ENCODE data around the gene PANK1.

The PANK1 gene

GRCh38 chr10:89556600-89556999 lies 88.4 kb downstream of the PANK1 start:
- WGBS, 2 donors (ENCODE audit: extremely low coverage in 2 of 2, insufficient read length in 2 of 2, insufficient replicate concordance in 1 of 2), result no CpG with 5 or more reads among the region's 1 CpG
- H3K4me1 ChIP-seq (ENCODE audit: control insufficient read depth in 2 of 2, insufficient read depth in 1 of 2, low read depth in 1 of 2, low read length in 2 of 2), result no peaks in the 10 kb centered on the region
- no peaks in the 10 kb centered on the region for H3K9me3 ChIP-seq (replicated peaks in 1 of 2; ENCODE audit: control insufficient read depth in 2 of 2, insufficient read depth in 1 of 2, low read depth in 1 of 2, low read length in 2 of 2)
- H3K79me1 ChIP-seq (ENCODE audit: low read depth, low read length), result no peaks in the 10 kb centered on the region
- DNase-seq (ENCODE audit: low spot score), result no peak
- H2AFZ ChIP-seq (ENCODE audit: low read length), result no peak overlapping the region
- no peak overlapping the region for H2BK15ac ChIP-seq (ENCODE audit: low read length)
- H2BK120ac ChIP-seq (ENCODE audit: low read depth, low read length), result no peak overlapping the region
- no peak overlapping the region for H3K9ac ChIP-seq (ENCODE audit: low read depth, low read length, poor library complexity)
- no peaks in the 10 kb centered on the region for H3K36me3 ChIP-seq (replicated peaks in 1 of 2; ENCODE audit: control insufficient read depth in 2 of 2, insufficient read depth in 2 of 2, low read length in 2 of 2)
- peaks cover 0 to 4% (median 0%) of the 10 kb centered on the region in 3 experiments for H3K27me3 ChIP-seq (ENCODE audit: control insufficient read depth in 3 of 3, insufficient read depth in 3 of 3, low read depth in 1 of 3, low read length in 3 of 3)
- H3K18ac ChIP-seq (ENCODE audit: low read length), result no peak overlapping the region
- H4K8ac ChIP-seq (ENCODE audit: low read depth, low read length), result no peak overlapping the region
- no peak overlapping the region for H3K14ac ChIP-seq (ENCODE audit: low read length)
- H3K4me3 ChIP-seq (ENCODE audit: low read length in 2 of 2), result no peak overlapping the region
- no peak overlapping the region for H3K23ac ChIP-seq (ENCODE audit: low read depth, low read length, poor library complexity)
- H3K4ac ChIP-seq (ENCODE audit: low read length), result no peak overlapping the region
- H3K27ac ChIP-seq (replicated peaks; ENCODE audit: low read length), result no peak overlapping the region
- no peak overlapping the region for H2AK5ac ChIP-seq (ENCODE audit: low read depth, low read length)
- no peak overlapping the region for H2BK5ac ChIP-seq (ENCODE audit: low read length)
- no peak overlapping the region for H2BK12ac ChIP-seq (ENCODE audit: low read length)
- H3K4me2 ChIP-seq (ENCODE audit: insufficient read depth, low read length, poor library complexity, severe bottlenecking), result no peak overlapping the region
- H4K91ac ChIP-seq (ENCODE audit: low read depth, low read length, poor library complexity), result no peak overlapping the region

GRCh38 chr10:89555688-89556445 lies 89.2 kb downstream of the PANK1 start:
- H4K8ac ChIP-seq (ENCODE audit: low read depth, low read length), result no peak overlapping the region
- no peaks in the 10 kb centered on the region for H3K79me1 ChIP-seq (ENCODE audit: low read depth, low read length)
- no peak overlapping the region for H2BK120ac ChIP-seq (ENCODE audit: low read depth, low read length)
- H2AFZ ChIP-seq (ENCODE audit: low read length), result no peak overlapping the region
- H3K14ac ChIP-seq (ENCODE audit: low read length), result no peak overlapping the region
- WGBS, 2 donors (ENCODE audit: extremely low coverage in 2 of 2, insufficient read length in 2 of 2, insufficient replicate concordance in 1 of 2), result no CpG with 5 or more reads among the region's 7 CpGs
- H4K91ac ChIP-seq (ENCODE audit: low read depth, low read length, poor library complexity), result no peak overlapping the region
- no peak overlapping the region for H3K27ac ChIP-seq (replicated peaks; ENCODE audit: low read length)
- no peak overlapping the region for H3K4me2 ChIP-seq (ENCODE audit: insufficient read depth, low read length, poor library complexity, severe bottlenecking)
- H2BK5ac ChIP-seq (ENCODE audit: low read length), result no peak overlapping the region
- H3K4me1 ChIP-seq (ENCODE audit: control insufficient read depth in 2 of 2, insufficient read depth in 1 of 2, low read depth in 1 of 2, low read length in 2 of 2), result no peaks in the 10 kb centered on the region
- peaks cover 0 to 4% (median 0%) of the 10 kb centered on the region in 3 experiments for H3K27me3 ChIP-seq (ENCODE audit: control insufficient read depth in 3 of 3, insufficient read depth in 3 of 3, low read depth in 1 of 3, low read length in 3 of 3)
- no peak overlapping the region for H2BK12ac ChIP-seq (ENCODE audit: low read length)
- H3K36me3 ChIP-seq (replicated peaks in 1 of 2; ENCODE audit: control insufficient read depth in 2 of 2, insufficient read depth in 2 of 2, low read length in 2 of 2), result no peaks in the 10 kb centered on the region
- H3K18ac ChIP-seq (ENCODE audit: low read length), result no peak overlapping the region
- no peak overlapping the region for H3K4ac ChIP-seq (ENCODE audit: low read length)
- no peak overlapping the region for H3K9ac ChIP-seq (ENCODE audit: low read depth, low read length, poor library complexity)
- no peak overlapping the region for H3K4me3 ChIP-seq (ENCODE audit: low read length in 2 of 2)
- H2BK15ac ChIP-seq (ENCODE audit: low read length), result no peak overlapping the region
- no peak for DNase-seq (ENCODE audit: low spot score)
- no peak overlapping the region for H3K23ac ChIP-seq (ENCODE audit: low read depth, low read length, poor library complexity)
- H3K9me3 ChIP-seq (replicated peaks in 1 of 2; ENCODE audit: control insufficient read depth in 2 of 2, insufficient read depth in 1 of 2, low read depth in 1 of 2, low read length in 2 of 2), result no peaks in the 10 kb centered on the region
- H2AK5ac ChIP-seq (ENCODE audit: low read depth, low read length), result no peak overlapping the region

GRCh38 chr10:89554433-89554832 lies 90.6 kb downstream of the PANK1 start:
- DNase-seq (ENCODE audit: low spot score), result no peak
- Histone ChIP-seq H3K27ac (replicated peaks; ENCODE audit: low read length) (no peak overlapping the region), H3K4me2 (ENCODE audit: insufficient read depth, low read length, poor library complexity, severe bottlenecking) (no peak overlapping the region), H2BK15ac (ENCODE audit: low read length) (no peak overlapping the region), H3K4me1 (ENCODE audit: control insufficient read depth in 2 of 2, insufficient read depth in 1 of 2, low read depth in 1 of 2, low read length in 2 of 2) (no peaks in the 10 kb centered on the region), H2BK12ac (ENCODE audit: low read length) (no peak overlapping the region), H3K9me3 (replicated peaks in 1 of 2; ENCODE audit: control insufficient read depth in 2 of 2, insufficient read depth in 1 of 2, low read depth in 1 of 2, low read length in 2 of 2) (no peaks in the 10 kb centered on the region), H2BK5ac (ENCODE audit: low read length) (no peak overlapping the region), H3K4ac (ENCODE audit: low read length) (no peak overlapping the region), H3K14ac (ENCODE audit: low read length) (no peak overlapping the region), H2BK120ac (ENCODE audit: low read depth, low read length) (no peak overlapping the region), H3K36me3 (replicated peaks in 1 of 2; ENCODE audit: control insufficient read depth in 2 of 2, insufficient read depth in 2 of 2, low read length in 2 of 2) (no peaks in the 10 kb centered on the region), H3K4me3 (ENCODE audit: low read length in 2 of 2) (no peak overlapping the region), H3K23ac (ENCODE audit: low read depth, low read length, poor library complexity) (no peak overlapping the region), H4K91ac (ENCODE audit: low read depth, low read length, poor library complexity) (no peak overlapping the region), H3K18ac (ENCODE audit: low read length) (no peak overlapping the region), H3K9ac (ENCODE audit: low read depth, low read length, poor library complexity) (no peak overlapping the region), H4K8ac (ENCODE audit: low read depth, low read length) (no peak overlapping the region), H3K79me1 (ENCODE audit: low read depth, low read length) (no peaks in the 10 kb centered on the region), H2AK5ac (ENCODE audit: low read depth, low read length) (no peak overlapping the region), H3K27me3 (ENCODE audit: control insufficient read depth in 3 of 3, insufficient read depth in 3 of 3, low read depth in 1 of 3, low read length in 3 of 3) (peaks cover 0 to 4% (median 0%) of the 10 kb centered on the region in 3 experiments), H2AFZ (ENCODE audit: low read length) (no peak overlapping the region)
- WGBS, 2 donors (ENCODE audit: extremely low coverage in 2 of 2, insufficient read length in 2 of 2, insufficient replicate concordance in 1 of 2), result no CpG with 5 or more reads among the region's 1 CpG

- H3K36me3 ChIP-seq (replicated peaks in 1 of 2; ENCODE audit: control insufficient read depth in 2 of 2, insufficient read depth in 2 of 2, low read length in 2 of 2), result no peaks in the 10 kb centered on the region
- peaks cover 0 to 2% of the 10 kb centered on the region in 2 donors for H3K4me1 ChIP-seq (ENCODE audit: control insufficient read depth in 2 of 2, insufficient read depth in 1 of 2, low read depth in 1 of 2, low read length in 2 of 2)
- no peak overlapping the region for H2AK5ac ChIP-seq (ENCODE audit: low read depth, low read length)
- H2AFZ ChIP-seq (ENCODE audit: low read length), result no peak overlapping the region
- H2BK5ac ChIP-seq (ENCODE audit: low read length), result no peak overlapping the region
- no peak for DNase-seq (ENCODE audit: low spot score)
- H3K4me2 ChIP-seq (ENCODE audit: insufficient read depth, low read length, poor library complexity, severe bottlenecking), result no peak overlapping the region
- no peaks in the 10 kb centered on the region for H3K9me3 ChIP-seq (replicated peaks in 1 of 2; ENCODE audit: control insufficient read depth in 2 of 2, insufficient read depth in 1 of 2, low read depth in 1 of 2, low read length in 2 of 2)
- H3K23ac ChIP-seq (ENCODE audit: low read depth, low read length, poor library complexity), result no peak overlapping the region
- H3K27me3 ChIP-seq (ENCODE audit: control insufficient read depth in 3 of 3, insufficient read depth in 3 of 3, low read depth in 1 of 3, low read length in 3 of 3), result peaks cover 0 to 4% (median 0%) of the 10 kb centered on the region in 3 experiments
- no peak overlapping the region for H3K4ac ChIP-seq (ENCODE audit: low read length)
- no peak overlapping the region for H3K14ac ChIP-seq (ENCODE audit: low read length)
- no peak overlapping the region for H2BK12ac ChIP-seq (ENCODE audit: low read length)
- no peak overlapping the region for H3K27ac ChIP-seq (replicated peaks; ENCODE audit: low read length)
- WGBS, 2 donors (ENCODE audit: extremely low coverage in 2 of 2, insufficient read length in 2 of 2, insufficient replicate concordance in 1 of 2), result no CpG with 5 or more reads among the region's 5 CpGs
- no peak overlapping the region for H3K18ac ChIP-seq (ENCODE audit: low read length)
- no peaks in the 10 kb centered on the region for H3K79me1 ChIP-seq (ENCODE audit: low read depth, low read length)
- no peak overlapping the region for H4K8ac ChIP-seq (ENCODE audit: low read depth, low read length)
- H2BK15ac ChIP-seq (ENCODE audit: low read length), result no peak overlapping the region
- H2BK120ac ChIP-seq (ENCODE audit: low read depth, low read length), result no peak overlapping the region
- H3K9ac ChIP-seq (ENCODE audit: low read depth, low read length, poor library complexity), result no peak overlapping the region
- H3K4me3 ChIP-seq (ENCODE audit: low read length in 2 of 2), result no peak overlapping the region
- no peak overlapping the region for H4K91ac ChIP-seq (ENCODE audit: low read depth, low read length, poor library complexity)
Observed at GRCh38 chr10:89553064-89553734, 91.8 kb downstream of the PANK1 start.
